Endothelial cell (in vitro differentiated cells): ENCODE data around the gene N4BP2L2. TPM values are rescaled to one million over a fixed set of nuclear protein-coding genes. Genes with fewer than 3 reads are reported as not detected.

Source experiments
- DNase-seq: peaks from one replicate; pipeline ENCODE4 v3.0.0; 2021; ENCODE audit warnings: low spot score
- H3K27ac Mint-ChIP-seq: one replicate; pipeline ENCODE4 v1.8.0; 2021; ENCODE audit warnings: mixed read lengths, inconsistent platforms; ENCODE audit not compliant: unreplicated experiment
- H3K27me3 Mint-ChIP-seq: one replicate; pipeline ENCODE4 v1.8.0; 2021; ENCODE audit warnings: mild to moderate bottlenecking, moderate library complexity, mixed read lengths, inconsistent platforms; ENCODE audit not compliant: unreplicated experiment
- H3K36me3 Mint-ChIP-seq: one replicate; pipeline ENCODE4 v1.8.0; 2021; ENCODE audit warnings: mild to moderate bottlenecking, low read depth, mixed read lengths, inconsistent platforms; ENCODE audit not compliant: unreplicated experiment
- H3K4me1 Mint-ChIP-seq: one replicate; pipeline ENCODE4 v1.8.0; 2021; ENCODE audit warnings: mild to moderate bottlenecking, mixed read lengths, inconsistent platforms; ENCODE audit not compliant: unreplicated experiment
- H3K4me3 Mint-ChIP-seq: one replicate; pipeline ENCODE4 v1.8.0; 2021; ENCODE audit warnings: mild to moderate bottlenecking, mixed read lengths, inconsistent platforms; ENCODE audit not compliant: unreplicated experiment
- H3K9me3 Mint-ChIP-seq: one replicate; pipeline ENCODE4 v1.8.0; 2021; ENCODE audit warnings: mixed read lengths, inconsistent platforms; ENCODE audit not compliant: unreplicated experiment
- long read RNA-seq: library from polyadenylated mRNA; unstranded; transcript quantifications from one replicate; pipeline ENCODE4 v2.0.0, GENCODE V29; 2020; ENCODE audit not compliant: unreplicated experiment
- total RNA-seq: library from RNA; stranded (reverse); fragmentation: NEBNext Ultra II Directional; extraction: Animal tissue kit (Norgen Biotek cat#: 25700); gene quantifications from one replicate; pipeline ENCODE4 v1.2.1, GENCODE V29; 2021; ENCODE audit not compliant: unreplicated experiment
- TF ChIP-seq, protein P1 (sequence below): fragments of 200-600 bp; sonication (generic); IDR thresholded peaks from one replicate; pipeline ENCODE4 v1.5.0; 2021; ENCODE audit warnings: antibody characterized with exemption; ENCODE audit not compliant: unreplicated experiment

N4BP2L2 gene
- total RNA-seq, result 81.1 TPM
- long read RNA-seq, full-length matches to known transcripts, result 5 of 29 reads
- long read RNA-seq, partial matches to known transcripts, result 17 of 29 reads
- long read RNA-seq, other reads (novel, unspliced or antisense), result 7 of 29 reads

DNA sequence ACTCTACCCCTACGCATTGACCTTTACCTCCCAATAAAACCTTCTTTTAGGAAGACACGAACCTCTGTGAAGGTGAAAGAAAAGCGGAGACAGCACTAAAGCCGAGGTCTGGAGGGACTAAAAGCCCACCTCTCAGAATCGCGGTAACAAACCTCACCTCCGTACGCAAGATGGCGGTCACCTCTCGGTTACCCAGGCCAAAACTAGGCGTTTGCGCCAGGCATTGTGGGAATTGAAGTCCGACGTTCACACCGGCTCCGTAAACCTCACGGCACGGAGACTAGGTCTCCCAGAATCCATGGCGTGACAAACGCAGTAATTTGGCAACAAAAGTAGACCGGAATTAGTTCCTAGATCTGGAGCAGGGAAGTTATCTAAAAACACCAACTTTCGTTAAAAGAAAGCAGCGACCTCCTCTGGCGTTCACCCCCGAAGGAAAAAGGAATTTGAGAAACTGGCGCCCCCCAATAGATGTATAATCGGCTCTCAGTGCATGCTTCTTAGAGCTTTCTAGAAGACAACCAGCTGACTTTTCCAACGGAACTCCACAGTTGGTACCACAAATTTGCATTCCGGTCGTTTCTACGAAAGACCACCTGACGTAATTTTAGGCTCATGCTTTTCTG is at the start of gene N4BP2L2:
Gene N4BP2L2 (minus strand): TSS at position 175 of the 626 bp plus-strand sequence. CDS start 1,768 bp downstream, outside the sequence.
- H3K4me1 Mint-ChIP-seq, result peaks cover 11% of the 10 kb centered on the region
- peaks cover 2% of the 10 kb centered on the region for H3K27me3 Mint-ChIP-seq
- TF ChIP-seq, protein P1, sequence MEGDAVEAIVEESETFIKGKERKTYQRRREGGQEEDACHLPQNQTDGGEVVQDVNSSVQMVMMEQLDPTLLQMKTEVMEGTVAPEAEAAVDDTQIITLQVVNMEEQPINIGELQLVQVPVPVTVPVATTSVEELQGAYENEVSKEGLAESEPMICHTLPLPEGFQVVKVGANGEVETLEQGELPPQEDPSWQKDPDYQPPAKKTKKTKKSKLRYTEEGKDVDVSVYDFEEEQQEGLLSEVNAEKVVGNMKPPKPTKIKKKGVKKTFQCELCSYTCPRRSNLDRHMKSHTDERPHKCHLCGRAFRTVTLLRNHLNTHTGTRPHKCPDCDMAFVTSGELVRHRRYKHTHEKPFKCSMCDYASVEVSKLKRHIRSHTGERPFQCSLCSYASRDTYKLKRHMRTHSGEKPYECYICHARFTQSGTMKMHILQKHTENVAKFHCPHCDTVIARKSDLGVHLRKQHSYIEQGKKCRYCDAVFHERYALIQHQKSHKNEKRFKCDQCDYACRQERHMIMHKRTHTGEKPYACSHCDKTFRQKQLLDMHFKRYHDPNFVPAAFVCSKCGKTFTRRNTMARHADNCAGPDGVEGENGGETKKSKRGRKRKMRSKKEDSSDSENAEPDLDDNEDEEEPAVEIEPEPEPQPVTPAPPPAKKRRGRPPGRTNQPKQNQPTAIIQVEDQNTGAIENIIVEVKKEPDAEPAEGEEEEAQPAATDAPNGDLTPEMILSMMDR, result no peak
- DNase-seq, result peak; percentile 85
- H3K27ac Mint-ChIP-seq, result peak within 1 kb of the TSS; percentile 98
- peak within 1 kb of the TSS; percentile 99 for H3K4me3 Mint-ChIP-seq
- H3K9me3 Mint-ChIP-seq, result no peaks in the 10 kb centered on the region
- H3K36me3 Mint-ChIP-seq, result peaks cover 10% of the 10 kb centered on the region

DNA sequence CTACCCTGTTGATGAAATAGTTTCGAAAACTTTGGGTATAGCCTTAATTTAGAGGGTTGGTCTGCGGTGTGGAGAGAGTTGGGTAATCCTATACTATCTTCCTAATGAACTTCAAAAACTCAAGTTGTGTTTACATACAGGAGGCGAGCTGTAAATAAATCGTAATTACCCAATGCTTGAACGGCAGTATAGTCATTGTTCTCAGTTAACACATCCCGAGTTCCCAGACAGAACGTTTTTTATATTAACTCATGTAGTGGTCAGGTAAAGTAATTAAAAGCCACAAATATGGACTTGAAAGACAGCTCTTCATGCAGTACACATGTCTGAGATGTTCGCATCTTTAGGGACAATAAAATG is 49.2 kb upstream of the N4BP2L2 start:
- TF ChIP-seq, protein P1, result no peak
- H3K36me3 Mint-ChIP-seq, result peaks cover 9% of the 10 kb centered on the region
- DNase-seq, result no peak
- peak overlapping the region; percentile 94 for H3K27ac Mint-ChIP-seq
- H3K4me1 Mint-ChIP-seq, result peaks cover 36% of the 10 kb centered on the region
- peak overlapping the region; percentile 99 for H3K4me3 Mint-ChIP-seq
- peaks cover 10% of the 10 kb centered on the region for H3K27me3 Mint-ChIP-seq
- no peaks in the 10 kb centered on the region for H3K9me3 Mint-ChIP-seq

DNA sequence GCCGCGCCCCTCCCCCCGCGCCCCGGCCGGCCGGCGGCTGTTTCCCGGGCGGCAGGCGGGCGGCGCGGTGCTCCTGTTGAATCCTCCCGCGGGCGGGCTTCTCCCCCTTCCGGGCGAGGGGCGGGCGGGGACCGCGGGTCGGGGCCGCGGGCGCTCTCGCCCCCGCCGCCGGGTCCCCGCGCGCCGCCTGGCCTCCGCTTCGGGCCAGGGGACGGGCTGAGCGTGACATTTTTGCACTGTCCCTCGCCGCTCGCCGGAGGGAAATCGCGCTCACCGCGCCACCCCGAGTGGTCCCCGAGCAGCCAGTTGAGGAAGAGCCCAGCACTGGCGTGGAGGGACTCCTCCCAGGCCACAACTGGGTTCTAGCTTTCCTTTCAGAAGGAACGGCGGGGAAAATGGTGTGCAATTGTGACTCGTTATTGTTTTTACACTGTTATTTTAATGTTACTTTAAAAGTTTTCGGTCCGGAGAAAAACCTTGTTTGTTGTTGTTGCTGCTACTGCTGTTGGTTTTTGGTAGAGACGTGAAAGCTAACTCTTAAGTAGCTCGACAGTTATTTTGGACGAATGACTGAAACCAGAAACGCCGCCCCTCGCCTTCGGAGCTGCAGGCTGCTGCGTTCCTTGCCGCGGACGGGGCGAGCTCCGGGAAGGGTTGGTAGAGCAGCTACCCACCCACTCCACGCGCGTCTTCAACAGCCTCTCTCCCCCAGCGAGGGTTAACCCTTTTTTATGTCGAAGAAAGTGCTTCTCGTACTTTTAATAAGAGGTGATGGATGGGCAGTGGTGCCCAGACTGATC is 48.6 kb upstream of the N4BP2L2 start:
- H3K9me3 Mint-ChIP-seq, result no peaks in the 10 kb centered on the region
- H3K4me3 Mint-ChIP-seq, result peak overlapping the region; percentile 99
- peak; percentile 63 for DNase-seq
- H3K27ac Mint-ChIP-seq, result peak overlapping the region; percentile 94
- H3K36me3 Mint-ChIP-seq, result peaks cover 8% of the 10 kb centered on the region
- TF ChIP-seq, protein P1, result no peak
- peaks cover 36% of the 10 kb centered on the region for H3K4me1 Mint-ChIP-seq
- H3K27me3 Mint-ChIP-seq, result peaks cover 10% of the 10 kb centered on the region

DNA sequence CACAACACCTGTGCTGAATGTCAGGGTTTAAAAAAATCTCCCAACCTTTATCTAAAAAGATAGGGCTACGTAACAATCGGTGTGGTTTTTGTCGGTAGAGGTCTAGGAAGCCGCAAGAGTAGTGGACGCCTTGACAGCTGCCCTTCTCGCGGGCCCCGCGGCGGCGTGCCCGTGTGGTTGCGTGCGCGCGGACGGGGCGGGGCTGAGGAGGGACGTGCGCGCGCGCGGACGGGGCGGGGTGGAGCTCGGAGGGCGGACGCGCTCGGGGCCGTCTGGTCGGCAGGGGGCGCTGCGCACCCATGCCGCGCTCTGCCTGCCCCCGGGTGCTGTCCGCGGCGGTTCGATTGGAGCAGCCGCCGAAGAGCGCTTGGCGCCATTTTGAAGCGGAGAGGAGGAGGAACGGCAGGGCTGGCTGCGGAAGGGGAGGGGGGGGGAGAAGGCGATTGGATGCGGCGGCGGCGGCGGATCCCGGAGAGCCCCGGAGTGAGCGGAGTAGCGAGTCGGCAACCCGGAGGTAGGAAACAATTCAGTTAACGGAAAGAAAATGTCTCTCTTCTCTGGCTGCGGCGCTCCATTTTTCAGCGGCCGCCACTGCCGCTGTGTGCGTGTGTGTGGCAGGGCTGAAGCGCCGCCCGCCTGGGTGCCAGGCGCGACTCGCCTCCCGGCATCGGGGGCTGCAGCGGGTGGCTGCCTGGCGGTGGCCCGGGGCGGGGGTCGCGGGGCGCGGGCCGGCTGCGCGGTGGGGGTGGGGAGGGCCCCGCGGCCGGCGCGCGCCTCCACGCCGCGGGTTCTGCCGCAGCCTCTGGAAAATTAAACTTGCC is 47.7 kb upstream of the N4BP2L2 start, which contains the start of gene PDS5B:
Gene PDS5B (plus strand): TSS at position 373 of the 821 bp plus-strand sequence. CDS start 62,321 bp downstream, outside the sequence.
- Mint-ChIP-seq H3K27me3 (peaks cover 10% of the 10 kb centered on the region), H3K4me3 (peak within 1 kb of the TSS; percentile 99), H3K27ac (peak within 1 kb of the TSS; percentile 94), H3K4me1 (peaks cover 36% of the 10 kb centered on the region), H3K9me3 (no peaks in the 10 kb centered on the region), H3K36me3 (peaks cover 8% of the 10 kb centered on the region)
- TF ChIP-seq, protein P1, result peak; percentile 95
- peak; percentile 99 for DNase-seq
